Activated T-cell treated with anti-CD3 and anti-CD28 coated beads for 24 hours (primary cell): ENCODE data around the gene PRSS22.

Experiments used
- DNase-seq: peaks from one replicate; pipeline ENCODE4 v3.0.0-alpha.2; 2020; ENCODE audit warnings: low read depth

The PRSS22 gene

GRCh38 chr16:2852731-2853507, 5.1 kb downstream of the PRSS22 start:
- no peak for DNase-seq

- DNase-seq = no peak
Observed at GRCh38 chr16:2852003-2852730, 5.8 kb downstream of the PRSS22 start.

- DNase-seq = no peak
Observed at GRCh38 chr16:2848933-2849725, 8.8 kb downstream of the PRSS22 start.

- DNase-seq = no peak
Observed at GRCh38 chr16:2846511-2847310, 11.3 kb downstream of the PRSS22 start.

- DNase-seq = no peak
Observed at GRCh38 chr16:2845116-2845515, 12.9 kb downstream of the PRSS22 start.

- DNase-seq = no peak
Observed at GRCh38 chr16:2843526-2843925, 14.4 kb downstream of the PRSS22 start.

GRCh38 chr16:2842340-2843000, 15.5 kb downstream of the PRSS22 start:
- DNase-seq = peak; percentile 76

- DNase-seq = no peak
Observed at GRCh38 chr16:2841606-2842339, 16.2 kb downstream of the PRSS22 start.

GRCh38 chr16:2840914-2841313, 17.1 kb downstream of the PRSS22 start:
- no peak for DNase-seq

- no peak for DNase-seq
Observed at GRCh38 chr16:2839650-2840450, 18.1 kb downstream of the PRSS22 start.

- peak; percentile 24 for DNase-seq
Observed at GRCh38 chr16:2838928-2839327, 19.0 kb downstream of the PRSS22 start.

- no peak for DNase-seq
Observed at GRCh38 chr16:2836646-2837508, 21.1 kb downstream of the PRSS22 start.

- no peak for DNase-seq
Observed at GRCh38 chr16:2835638-2836493, 22.1 kb downstream of the PRSS22 start.

GRCh38 chr16:2834968-2835367, 23.0 kb downstream of the PRSS22 start:
- DNase-seq = no peak

- DNase-seq = no peak
Observed at GRCh38 chr16:2833776-2834175, 24.2 kb downstream of the PRSS22 start.

- no peak for DNase-seq
Observed at GRCh38 chr16:2831203-2831602, 26.8 kb downstream of the PRSS22 start.

- no peak for DNase-seq
Observed at GRCh38 chr16:2830355-2830695, 27.6 kb downstream of the PRSS22 start.
